Natural killer cell (primary cell): ENCODE results near the gene SEPTIN10. TPM values are rescaled to one million over a fixed set of nuclear protein-coding genes. Genes with fewer than 3 reads are reported as not detected.

Experiments used
- ATAC-seq, 3 donors: fragments of 150-1000 bp in 2 of 3; fragments of 200-7000 bp in 1 of 3; cut with Tn5 transposase; 1 replicate in 1 of 3; 2 replicates in 2 of 3; pipeline ENCODE4 v1.10.0; 2021; ENCODE audit warnings: mild to moderate bottlenecking in 2 of 3, moderate library complexity in 2 of 3
- DNase-seq, 2 donors: peaks; one replicate each; pipeline versions ENCODE4 v3.0.0 to v3.0.0-alpha.2; 2013 to 2021; ENCODE audit warnings: mixed read lengths in 1 of 2
- H3K27ac ChIP-seq: one replicate; pipeline ENCODE4 v1.5.1; 2013; ENCODE audit warnings: mild to moderate bottlenecking, low read length
- H3K27me3 ChIP-seq: one replicate; pipeline ENCODE4 v1.6.1; 2013; ENCODE audit warnings: low read length; ENCODE audit not compliant: control insufficient read depth, insufficient read depth
- H3K36me3 ChIP-seq: one replicate; pipeline ENCODE4 v1.6.1; 2013; ENCODE audit warnings: low read length; ENCODE audit not compliant: control insufficient read depth, insufficient read depth
- H3K4me1 ChIP-seq: one replicate; pipeline ENCODE4 v1.6.1; 2013; ENCODE audit warnings: low read length; ENCODE audit not compliant: control insufficient read depth, insufficient read depth
- H3K4me3 ChIP-seq: one replicate; pipeline ENCODE4 v1.5.1; 2013; ENCODE audit warnings: low read length
- H3K9me3 ChIP-seq: one replicate; pipeline ENCODE4 v1.6.1; 2013; ENCODE audit warnings: low read length; ENCODE audit not compliant: control insufficient read depth, insufficient read depth
- H3K27ac Mint-ChIP-seq, 2 donors: one replicate each; pipeline ENCODE4 v1.8.0; 2022; ENCODE audit warnings: mild to moderate bottlenecking in 2 of 2, mixed read lengths in 2 of 2, moderate library complexity in 1 of 2
- H3K27me3 Mint-ChIP-seq, 2 donors: one replicate each; pipeline ENCODE4 v1.8.0; 2022; ENCODE audit warnings: low read depth in 2 of 2, mixed read lengths in 2 of 2
- H3K36me3 Mint-ChIP-seq: one replicate; pipeline ENCODE4 v1.8.0; 2022; ENCODE audit warnings: mixed read lengths
- H3K4me1 Mint-ChIP-seq, 2 donors: one replicate each; pipeline ENCODE4 v1.8.0; 2022; ENCODE audit warnings: mixed read lengths in 2 of 2
- H3K4me3 Mint-ChIP-seq: one replicate; pipeline ENCODE4 v1.8.0; 2022; ENCODE audit warnings: mild to moderate bottlenecking, moderate library complexity, mixed read lengths
- H3K9me3 Mint-ChIP-seq, 2 donors: one replicate each; pipeline ENCODE4 v1.8.0; 2022; ENCODE audit warnings: mixed read lengths in 2 of 2
- WGBS: methylation state at CpG from one replicate; pipeline ENCODE4 v1.1.7; 2013; ENCODE audit warnings: missing lambda C conversion rate; ENCODE audit not compliant: insufficient coverage; 5-methylcytosine and 5-hydroxymethylcytosine counted together
- intact Hi-C: fragments of 100-400 bp; cut with micrococcal nuclease; formaldehyde crosslinking; loops from one replicate; pipeline ENCODE4 v1.14.2; 2022
- total RNA-seq, 4 donors: library from RNA; stranded (reverse); fragments of 120-200 nt in 1 of 4; gene quantifications; one replicate each; pipeline versions ENCODE4 v1.2.3 to v1.2.4, GENCODE V29; 2013 to 2022
- TF ChIP-seq, protein P1 (sequence below): fragments of 200-600 bp; IDR thresholded peaks from one replicate; pipeline ENCODE4 v1.8.0; 2022; ENCODE audit warnings: antibody characterized with exemption

The SEPTIN10 gene
- total RNA-seq, 3 donors from 2014 or later (not counting 1 experiment from before 2014, with no cell fraction given): 0.25 to 2.6 (median 0.33) TPM

DNA sequence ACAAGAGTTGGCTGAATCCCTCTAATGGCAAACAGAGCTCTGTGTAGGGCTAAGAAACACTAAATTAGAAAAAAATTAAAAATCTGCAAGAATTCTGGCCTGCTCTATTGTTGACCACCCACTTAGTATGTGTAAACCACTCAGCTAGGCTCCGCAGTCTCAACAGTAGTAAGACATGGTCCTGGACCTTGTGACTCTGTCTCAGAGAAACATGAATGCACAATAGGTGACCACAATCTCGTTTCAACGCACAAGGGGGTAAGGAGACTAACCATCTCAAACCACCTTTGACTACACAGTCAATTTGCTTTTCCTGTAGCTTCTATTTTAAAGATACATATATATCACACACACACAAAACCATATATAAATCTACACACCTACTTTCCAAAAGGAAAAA is 16.5 kb downstream of the SEPTIN10 start:
- TF ChIP-seq, protein P1, sequence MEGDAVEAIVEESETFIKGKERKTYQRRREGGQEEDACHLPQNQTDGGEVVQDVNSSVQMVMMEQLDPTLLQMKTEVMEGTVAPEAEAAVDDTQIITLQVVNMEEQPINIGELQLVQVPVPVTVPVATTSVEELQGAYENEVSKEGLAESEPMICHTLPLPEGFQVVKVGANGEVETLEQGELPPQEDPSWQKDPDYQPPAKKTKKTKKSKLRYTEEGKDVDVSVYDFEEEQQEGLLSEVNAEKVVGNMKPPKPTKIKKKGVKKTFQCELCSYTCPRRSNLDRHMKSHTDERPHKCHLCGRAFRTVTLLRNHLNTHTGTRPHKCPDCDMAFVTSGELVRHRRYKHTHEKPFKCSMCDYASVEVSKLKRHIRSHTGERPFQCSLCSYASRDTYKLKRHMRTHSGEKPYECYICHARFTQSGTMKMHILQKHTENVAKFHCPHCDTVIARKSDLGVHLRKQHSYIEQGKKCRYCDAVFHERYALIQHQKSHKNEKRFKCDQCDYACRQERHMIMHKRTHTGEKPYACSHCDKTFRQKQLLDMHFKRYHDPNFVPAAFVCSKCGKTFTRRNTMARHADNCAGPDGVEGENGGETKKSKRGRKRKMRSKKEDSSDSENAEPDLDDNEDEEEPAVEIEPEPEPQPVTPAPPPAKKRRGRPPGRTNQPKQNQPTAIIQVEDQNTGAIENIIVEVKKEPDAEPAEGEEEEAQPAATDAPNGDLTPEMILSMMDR: no peak
- Histone ChIP-seq H3K9me3 (no peaks in the 10 kb centered on the region), H3K27ac (no peak overlapping the region), H3K4me3 (no peak overlapping the region), H3K36me3 (no peaks in the 10 kb centered on the region), H3K4me1 (no peaks in the 10 kb centered on the region), H3K27me3 (no peaks in the 10 kb centered on the region)
- H3K36me3 Mint-ChIP-seq: no peaks in the 10 kb centered on the region
- H3K27ac Mint-ChIP-seq: no peak overlapping the region
- no peak overlapping the region for H3K4me3 Mint-ChIP-seq
- DNase-seq: no peak
- no peaks in the 10 kb centered on the region for H3K4me1 Mint-ChIP-seq
- peaks cover 20 to 36% of the 10 kb centered on the region in 2 donors for H3K27me3 Mint-ChIP-seq
- intact Hi-C loops: no loop called here
- 77% methylated on average over 3 of the region's 3 CpGs for WGBS
- H3K9me3 Mint-ChIP-seq: no peaks in the 10 kb centered on the region
- no peak for ATAC-seq

DNA sequence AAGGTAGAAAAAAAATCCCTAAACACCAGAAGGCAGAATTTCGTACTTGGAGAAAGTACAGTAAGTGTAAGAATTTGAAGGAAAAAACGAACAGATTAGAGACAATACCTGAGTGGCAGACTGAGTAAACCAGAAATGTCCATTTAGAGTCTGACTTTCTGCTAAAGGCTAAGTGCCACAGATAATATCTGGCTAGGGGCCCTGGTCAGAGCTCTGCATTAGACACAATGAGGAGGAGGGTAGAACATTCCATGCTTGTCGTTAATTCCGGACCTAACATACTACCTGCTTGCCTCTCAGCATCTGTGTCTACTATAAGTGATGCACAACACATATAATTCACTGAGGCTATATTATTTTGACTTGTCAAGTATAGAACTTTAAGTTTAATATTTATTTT is 18.1 kb downstream of the SEPTIN10 start:
- TF ChIP-seq, protein P1: no peak
- H3K27ac ChIP-seq: no peak overlapping the region
- H3K36me3 Mint-ChIP-seq: no peaks in the 10 kb centered on the region
- no peak overlapping the region for H3K27ac Mint-ChIP-seq
- H3K4me1 Mint-ChIP-seq: no peaks in the 10 kb centered on the region
- no peak overlapping the region for H3K4me3 Mint-ChIP-seq
- no peaks in the 10 kb centered on the region for H3K4me1 ChIP-seq
- H3K4me3 ChIP-seq: no peak overlapping the region
- DNase-seq (no peak), ATAC-seq (no peak)
- peaks cover 16 to 23% of the 10 kb centered on the region in 2 donors for H3K27me3 Mint-ChIP-seq
- no peaks in the 10 kb centered on the region for H3K9me3 ChIP-seq
- H3K27me3 ChIP-seq: no peaks in the 10 kb centered on the region
- H3K36me3 ChIP-seq: no peaks in the 10 kb centered on the region
- intact Hi-C loops: no loop called here
- H3K9me3 Mint-ChIP-seq: no peaks in the 10 kb centered on the region
- WGBS: 82% methylated on average over 2 of the region's 4 CpGs

GRCh38 chr2:109594246-109594885 is 19.4 kb downstream of the SEPTIN10 start:
- H3K4me3 Mint-ChIP-seq: no peak overlapping the region
- intact Hi-C loops: no loop called here

More at GRCh38 chr2:109594246-109594885, 19.4 kb downstream of the SEPTIN10 start:
- Mint-ChIP-seq H3K36me3 (no peaks in the 10 kb centered on the region), H3K27me3 (peaks cover 12 to 15% of the 10 kb centered on the region in 2 donors), H3K4me1 (no peaks in the 10 kb centered on the region), H3K9me3 (no peaks in the 10 kb centered on the region), H3K27ac (no peak overlapping the region)
- no peaks in the 10 kb centered on the region for H3K36me3 ChIP-seq
- no peaks in the 10 kb centered on the region for H3K4me1 ChIP-seq
- ATAC-seq: no peak
- DNase-seq: no peak
- H3K9me3 ChIP-seq: no peaks in the 10 kb centered on the region
- 94% methylated on average over 14 of the region's 16 CpGs for WGBS
- no peak overlapping the region for H3K27ac ChIP-seq
- TF ChIP-seq, protein P1: no peak
- H3K4me3 ChIP-seq: no peak overlapping the region
- no peaks in the 10 kb centered on the region for H3K27me3 ChIP-seq
